Right atrium auricular region (tissue), 2 donors: ENCODE data around the gene PLEKHG3. TPM values are rescaled to one million over a fixed set of nuclear protein-coding genes. Genes with fewer than 3 reads are reported as not detected.

Experiments
- DNase-seq: peaks from one replicate; pipeline ENCODE4 v3.0.0-alpha.2; 2019; ENCODE audit warnings: low spot score
- H3K27ac ChIP-seq, 2 donors: fragments of 200-600 bp; sonication (generic); 1 replicate in 1 of 2; 2 replicates in 1 of 2; pipeline ENCODE4 v1.5.1; 2016 to 2019
- H3K27me3 ChIP-seq, 2 donors: fragments of 200-600 bp; sonication (generic); one replicate each; pipeline versions ENCODE4 v1.5.1 to v1.6.0; 2017 to 2019
- H3K36me3 ChIP-seq: fragments of 200-600 bp; sonication (generic); one replicate; pipeline ENCODE4 v1.5.1; 2016
- H3K4me1 ChIP-seq, 2 donors: fragments of 200-600 bp; sonication (generic); one replicate each; pipeline versions ENCODE4 v1.5.1 to v1.6.0; 2017 to 2019
- H3K4me3 ChIP-seq, 2 donors: fragments of 200-600 bp; sonication (generic); 1 replicate in 1 of 2; 2 replicates in 1 of 2; pipeline ENCODE4 v1.5.1; 2017 to 2019; ENCODE audit warnings: mild to moderate bottlenecking in 1 of 2, moderate library complexity in 1 of 2
- H3K9me3 ChIP-seq, 2 donors: fragments of 200-600 bp; sonication (generic); one replicate each; pipeline ENCODE4 v1.5.1; 2019
- total RNA-seq, 2 donors: library from RNA; depleted of rRNA; stranded (reverse); fragments of >200 nt; gene quantifications; one replicate each; pipeline ENCODE4 v1.1.0, GENCODE V29; 2016
- TF ChIP-seq, protein P1 (sequence below), 2 donors: fragments of 200-600 bp; sonication (generic); IDR thresholded peaks; one replicate each; pipeline ENCODE4 v1.5.1; 2019; ENCODE audit warnings: antibody characterized with exemption in 2 of 2

The PLEKHG3 gene
- total RNA-seq, 2 donors from 2014 or later, result 26.1 to 28.1 TPM

DNA sequence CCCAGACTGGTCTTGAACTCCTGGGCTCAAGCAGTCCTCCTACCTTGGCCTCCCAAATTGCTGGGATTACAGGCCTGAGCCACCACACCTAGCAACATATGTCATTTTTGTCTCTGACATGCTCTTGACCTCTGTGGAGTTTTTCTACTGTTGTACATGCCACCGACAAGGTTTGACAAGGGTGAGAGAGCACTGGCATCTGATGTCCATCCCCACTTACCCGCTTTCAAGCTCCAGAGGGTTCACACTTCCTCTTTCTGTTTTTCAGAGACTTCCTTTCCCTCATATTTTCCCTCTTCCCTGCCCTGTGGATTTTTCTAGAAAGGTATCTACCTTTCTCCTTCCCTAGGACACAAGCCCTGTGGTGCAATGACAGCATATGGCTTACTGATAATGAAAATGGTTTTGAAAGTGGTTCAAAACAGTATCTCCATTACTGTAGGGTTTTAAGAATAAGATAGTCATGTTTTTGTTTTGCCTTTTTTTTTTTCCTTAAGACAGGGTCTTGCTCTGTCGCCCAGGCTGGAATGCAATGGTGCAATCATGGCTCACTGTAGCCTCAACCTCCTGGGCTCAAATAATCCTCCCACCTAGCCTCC, 27.7 kb upstream of the PLEKHG3 start:
- TF ChIP-seq, protein P1, sequence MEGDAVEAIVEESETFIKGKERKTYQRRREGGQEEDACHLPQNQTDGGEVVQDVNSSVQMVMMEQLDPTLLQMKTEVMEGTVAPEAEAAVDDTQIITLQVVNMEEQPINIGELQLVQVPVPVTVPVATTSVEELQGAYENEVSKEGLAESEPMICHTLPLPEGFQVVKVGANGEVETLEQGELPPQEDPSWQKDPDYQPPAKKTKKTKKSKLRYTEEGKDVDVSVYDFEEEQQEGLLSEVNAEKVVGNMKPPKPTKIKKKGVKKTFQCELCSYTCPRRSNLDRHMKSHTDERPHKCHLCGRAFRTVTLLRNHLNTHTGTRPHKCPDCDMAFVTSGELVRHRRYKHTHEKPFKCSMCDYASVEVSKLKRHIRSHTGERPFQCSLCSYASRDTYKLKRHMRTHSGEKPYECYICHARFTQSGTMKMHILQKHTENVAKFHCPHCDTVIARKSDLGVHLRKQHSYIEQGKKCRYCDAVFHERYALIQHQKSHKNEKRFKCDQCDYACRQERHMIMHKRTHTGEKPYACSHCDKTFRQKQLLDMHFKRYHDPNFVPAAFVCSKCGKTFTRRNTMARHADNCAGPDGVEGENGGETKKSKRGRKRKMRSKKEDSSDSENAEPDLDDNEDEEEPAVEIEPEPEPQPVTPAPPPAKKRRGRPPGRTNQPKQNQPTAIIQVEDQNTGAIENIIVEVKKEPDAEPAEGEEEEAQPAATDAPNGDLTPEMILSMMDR (IDR thresholded peaks at IDR 0.05), result no peak
- Histone ChIP-seq H3K4me1 (peaks cover 0 to 27% of the 10 kb centered on the region in 2 donors), H3K27ac (no peak overlapping the region), H3K36me3 (no peaks in the 10 kb centered on the region), H3K27me3 (no peaks in the 10 kb centered on the region), H3K9me3 (no peaks in the 10 kb centered on the region), H3K4me3 (no peak overlapping the region)
- no peak for DNase-seq

- TF ChIP-seq, protein P1 (IDR thresholded peaks at IDR 0.05), result no peak
- H3K4me3 ChIP-seq, result no peak overlapping the region
- H3K27me3 ChIP-seq, result no peaks in the 10 kb centered on the region
- H3K9me3 ChIP-seq, result no peaks in the 10 kb centered on the region
- peak overlapping the region; percentile 65 to 71 for H3K27ac ChIP-seq
- no peaks in the 10 kb centered on the region for H3K36me3 ChIP-seq
- peaks cover 0 to 41% of the 10 kb centered on the region in 2 donors for H3K4me1 ChIP-seq
- DNase-seq, result no peak
Measured at GRCh38 chr14:64680013-64680713, 24.1 kb upstream of the PLEKHG3 start.

- Histone ChIP-seq H3K9me3 (no peaks in the 10 kb centered on the region), H3K4me1 (peaks cover 0 to 35% of the 10 kb centered on the region in 2 donors), H3K36me3 (no peaks in the 10 kb centered on the region), H3K27me3 (no peaks in the 10 kb centered on the region), H3K27ac (peak overlapping the region; percentile 65 to 71), H3K4me3 (no peak overlapping the region)
- no peak for DNase-seq
- TF ChIP-seq, protein P1 (IDR thresholded peaks at IDR 0.05), result no peak
Measured at GRCh38 chr14:64680714-64681065, 23.5 kb upstream of the PLEKHG3 start.

DNA sequence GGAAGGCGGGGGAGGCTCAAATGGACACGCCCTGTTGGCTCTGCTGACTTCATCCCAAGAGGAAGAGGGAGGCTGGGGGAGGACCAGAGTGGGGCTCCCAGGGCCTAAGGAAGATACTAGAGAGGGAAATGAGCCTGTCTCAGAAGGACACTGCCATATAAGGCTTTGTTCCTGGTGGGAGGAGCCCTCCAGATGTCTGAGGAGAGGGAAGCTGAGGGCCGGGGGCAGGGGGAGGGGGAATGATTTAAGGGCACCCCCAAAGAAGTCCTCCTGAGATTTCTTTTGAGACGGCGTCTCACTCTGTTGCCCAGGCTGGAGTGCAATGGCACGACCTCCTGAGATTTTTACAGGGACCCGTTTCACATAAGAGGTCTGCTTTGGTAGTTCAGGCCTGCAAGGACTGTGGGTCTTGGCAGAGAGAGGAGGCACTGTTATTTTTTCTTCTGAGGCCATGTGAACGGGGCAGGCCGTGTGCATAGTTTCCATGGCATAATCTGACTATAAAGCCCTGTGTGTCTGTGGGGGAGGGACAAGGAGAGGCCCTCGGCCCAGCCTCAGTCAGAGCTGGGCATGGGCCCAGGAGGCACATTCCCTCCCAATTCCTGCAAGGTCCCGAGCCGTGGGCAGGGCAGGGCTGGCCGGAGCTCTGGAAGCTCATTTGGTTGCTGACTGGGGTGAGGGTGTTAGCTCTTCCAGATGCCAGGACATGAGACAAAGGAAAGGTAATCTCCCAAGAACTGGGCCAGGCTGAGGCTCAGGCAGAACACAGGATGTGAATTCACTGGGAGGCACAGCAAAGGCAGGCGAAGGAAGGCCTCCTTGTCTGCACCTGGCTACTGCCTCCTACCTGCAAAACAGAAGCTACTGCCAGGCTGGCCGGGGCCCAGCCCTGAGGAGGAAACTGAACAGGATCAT, 22.2 kb upstream of the PLEKHG3 start:
- TF ChIP-seq, protein P1 (IDR thresholded peaks at IDR 0.05), result no peak
- H3K36me3 ChIP-seq, result no peaks in the 10 kb centered on the region
- H3K27ac ChIP-seq, result peak overlapping the region; percentile 65 to 71
- no peak overlapping the region for H3K4me3 ChIP-seq
- no peaks in the 10 kb centered on the region for H3K9me3 ChIP-seq
- peak; percentile 82 for DNase-seq
- H3K27me3 ChIP-seq, result no peaks in the 10 kb centered on the region
- H3K4me1 ChIP-seq, result peaks cover 0 to 35% of the 10 kb centered on the region in 2 donors

- Histone ChIP-seq H3K27ac (peak overlapping the region; percentile 65 to 71), H3K27me3 (no peaks in the 10 kb centered on the region), H3K36me3 (no peaks in the 10 kb centered on the region), H3K9me3 (no peaks in the 10 kb centered on the region), H3K4me1 (peaks cover 0 to 35% of the 10 kb centered on the region in 2 donors), H3K4me3 (no peak overlapping the region)
- no peak for DNase-seq
- TF ChIP-seq, protein P1 (IDR thresholded peaks at IDR 0.05), result no peak
Measured at GRCh38 chr14:64682843-64683242, 21.4 kb upstream of the PLEKHG3 start.
